ENCODE results near the gene SRM.

The SRM gene

GRCh38 chr1:11070876-11071275, 11.1 kb upstream of the SRM start:
- Histone ChIP-seq H3K27ac (no peak overlapping the region), H3K4me2 (ENCODE audit: low read length) (no peak overlapping the region), H3K27me3 (ENCODE audit: control insufficient read depth, insufficient read depth, low read length) (no peaks in the 10 kb centered on the region), H3K9me3 (ENCODE audit: control insufficient read depth, low read length) (no peaks in the 10 kb centered on the region), H3K36me3 (ENCODE audit: control insufficient read depth, insufficient read depth, low read length) (no peaks in the 10 kb centered on the region), H3K79me2 (no peaks in the 10 kb centered on the region), H3K4me1 (no peaks in the 10 kb centered on the region), H3K4me3 (ENCODE audit: low read depth, low read length) (no peak overlapping the region), H2AFZ (no peak overlapping the region), H3K9ac (no peak overlapping the region)
- TF ChIP-seq CTCF (IDR thresholded peaks at IDR 0.05), result no peak

GRCh38 chr1:11068600-11069473, 9.0 kb upstream of the SRM start:
- no peaks in the 10 kb centered on the region for H3K4me1 ChIP-seq
- no peak overlapping the region for H3K4me3 ChIP-seq (ENCODE audit: low read depth, low read length)
- no peak overlapping the region for H3K4me2 ChIP-seq (ENCODE audit: low read length)
- H3K36me3 ChIP-seq (ENCODE audit: control insufficient read depth, insufficient read depth, low read length), result no peaks in the 10 kb centered on the region
- no peak for TF ChIP-seq CTCF (IDR thresholded peaks at IDR 0.05)
- H3K27me3 ChIP-seq (ENCODE audit: control insufficient read depth, insufficient read depth, low read length), result no peaks in the 10 kb centered on the region
- no peaks in the 10 kb centered on the region for H3K9me3 ChIP-seq (ENCODE audit: control insufficient read depth, low read length)
- H3K27ac ChIP-seq, result no peak overlapping the region
- no peak overlapping the region for H2AFZ ChIP-seq
- H3K79me2 ChIP-seq, result no peaks in the 10 kb centered on the region
- H3K9ac ChIP-seq, result no peak overlapping the region

- Histone ChIP-seq H3K27me3 (ENCODE audit: control insufficient read depth, insufficient read depth, low read length) (no peaks in the 10 kb centered on the region), H3K9ac (no peak overlapping the region), H3K36me3 (ENCODE audit: control insufficient read depth, insufficient read depth, low read length) (no peaks in the 10 kb centered on the region), H2AFZ (no peak overlapping the region), H3K27ac (no peak overlapping the region), H3K9me3 (ENCODE audit: control insufficient read depth, low read length) (no peaks in the 10 kb centered on the region), H3K79me2 (no peaks in the 10 kb centered on the region), H3K4me3 (ENCODE audit: low read depth, low read length) (no peak overlapping the region), H3K4me2 (ENCODE audit: low read length) (no peak overlapping the region), H3K4me1 (no peaks in the 10 kb centered on the region)
- TF ChIP-seq CTCF (IDR thresholded peaks at IDR 0.05), result no peak
Measured at GRCh38 chr1:11067716-11068599, 8.1 kb upstream of the SRM start.

GRCh38 chr1:11065796-11066195, 6.0 kb upstream of the SRM start:
- no peak for TF ChIP-seq CTCF (IDR thresholded peaks at IDR 0.05)
- Histone ChIP-seq H3K9ac (no peak overlapping the region), H3K4me1 (no peaks in the 10 kb centered on the region), H3K27ac (no peak overlapping the region), H3K36me3 (ENCODE audit: control insufficient read depth, insufficient read depth, low read length) (no peaks in the 10 kb centered on the region), H3K4me3 (ENCODE audit: low read depth, low read length) (no peak overlapping the region), H3K4me2 (ENCODE audit: low read length) (no peak overlapping the region), H3K9me3 (ENCODE audit: control insufficient read depth, low read length) (no peaks in the 10 kb centered on the region), H3K79me2 (no peaks in the 10 kb centered on the region), H2AFZ (no peak overlapping the region), H3K27me3 (ENCODE audit: control insufficient read depth, insufficient read depth, low read length) (no peaks in the 10 kb centered on the region)

All from parathyroid adenoma (tissue), 2 donors.